Fibroblast of lung (primary cell): Measurements from ENCODE around the gene EXOC5. TPM values are rescaled to one million over a fixed set of nuclear protein-coding genes. Genes with fewer than 3 reads are reported as not detected.

Source experiments
- DNase-seq, 2 donors: peaks; one replicate each; pipeline versions ENCODE4 v3.0.0 to v3.0.0-alpha.2; 2010; ENCODE audit warnings: low read depth in 2 of 2
- H2AFZ ChIP-seq: 2 replicates; pipeline ENCODE4 v1.5.1; 2012; ENCODE audit warnings: low read length, control low read depth, inconsistent platforms
- H3K27ac ChIP-seq: 2 replicates; pipeline ENCODE4 v1.5.1; 2011; ENCODE audit warnings: low read length, control low read depth; ENCODE audit not compliant: insufficient read depth
- H3K27me3 ChIP-seq: 2 replicates; pipeline ENCODE4 v1.5.1; 2011; ENCODE audit warnings: mild to moderate bottlenecking, low read length; ENCODE audit not compliant: control insufficient read depth, insufficient read depth
- H3K36me3 ChIP-seq: 2 replicates; pipeline ENCODE4 v1.5.1; 2011; ENCODE audit warnings: low read length; ENCODE audit not compliant: control insufficient read depth, insufficient read depth
- H3K4me1 ChIP-seq: 2 replicates; pipeline ENCODE4 v1.5.1; 2011; ENCODE audit warnings: low read length; ENCODE audit not compliant: control insufficient read depth, insufficient read depth; ENCODE audit errors: extremely low read depth
- H3K4me2 ChIP-seq: 2 replicates; pipeline ENCODE4 v1.5.1; 2011; ENCODE audit warnings: low read length, control low read depth; ENCODE audit not compliant: insufficient read depth; ENCODE audit errors: extremely low read depth
- H3K4me3 ChIP-seq, 4 experiments: fragments of 200-600 bp in 1 of 4; sonication (generic) in 1 of 4; replicated peaks in 1 of 4; 2 replicates each; pipeline ENCODE4 v1.5.1; 2011 to 2016; ENCODE audit warnings: low read length in 4 of 4, low read depth in 3 of 4, mild to moderate bottlenecking in 3 of 4, control low read depth in 2 of 4, inconsistent platforms in 1 of 4, mixed read lengths in 1 of 4; ENCODE audit not compliant: insufficient read depth in 1 of 4; ENCODE audit errors: control extremely low read depth in 1 of 4
- H3K79me2 ChIP-seq: 2 replicates; pipeline ENCODE4 v1.5.1; 2012; ENCODE audit warnings: mild to moderate bottlenecking, low read length, inconsistent platforms; ENCODE audit not compliant: control insufficient read depth, insufficient read depth
- H3K9ac ChIP-seq: 2 replicates; pipeline ENCODE4 v1.5.1; 2011; ENCODE audit warnings: mild to moderate bottlenecking, low read length, control low read depth; ENCODE audit not compliant: insufficient read depth
- H3K9me3 ChIP-seq: 2 replicates; pipeline ENCODE4 v1.5.1; 2012; ENCODE audit warnings: low read depth, low read length; ENCODE audit not compliant: control insufficient read depth, insufficient read depth
- H4K20me1 ChIP-seq: 2 replicates; pipeline ENCODE4 v1.5.1; 2011; ENCODE audit warnings: low read length; ENCODE audit not compliant: control insufficient read depth, insufficient read depth; ENCODE audit errors: extremely low read depth
- EZH2 ChIP-seq: IDR thresholded peaks from 2 replicates; pipeline ENCODE4 v1.5.1; 2012; ENCODE audit warnings: low read length, control low read depth, mild to moderate bottlenecking; ENCODE audit errors: missing control alignments
- polyA plus RNA-seq, 2 donors: library from polyadenylated mRNA; depleted of rRNA in 1 of 2; stranded (reverse) in 1 of 2; unstranded in 1 of 2; fragments of >200 nt; gene quantifications; 2 replicates each; pipeline ENCODE4 v1.2.1, GENCODE V29; 2011 to 2012; ENCODE audit warnings: missing spikeins in 1 of 2
- total RNA-seq: library from RNA; depleted of rRNA; stranded (reverse); fragments of >200 nt; gene quantifications from 2 replicates; pipeline ENCODE4 v1.2.1, GENCODE V29; 2014
- TF ChIP-seq, protein P1 (sequence below), 2 donors: IDR thresholded peaks in 1 of 2; conservative IDR thresholded peaks in 1 of 2; 1 replicate in 1 of 2; 2 replicates in 1 of 2; pipeline ENCODE4 v1.5.1; 2011 to 2012; ENCODE audit warnings: low read length in 2 of 2, control low read depth in 1 of 2, inconsistent platforms in 1 of 2, low read depth in 1 of 2, mild to moderate bottlenecking in 1 of 2

The EXOC5 gene
- total and polyA plus RNA-seq, 2 donors (not counting 1 experiment from before 2014, with no cell fraction given), result 38.0 to 84.0 TPM

DNA sequence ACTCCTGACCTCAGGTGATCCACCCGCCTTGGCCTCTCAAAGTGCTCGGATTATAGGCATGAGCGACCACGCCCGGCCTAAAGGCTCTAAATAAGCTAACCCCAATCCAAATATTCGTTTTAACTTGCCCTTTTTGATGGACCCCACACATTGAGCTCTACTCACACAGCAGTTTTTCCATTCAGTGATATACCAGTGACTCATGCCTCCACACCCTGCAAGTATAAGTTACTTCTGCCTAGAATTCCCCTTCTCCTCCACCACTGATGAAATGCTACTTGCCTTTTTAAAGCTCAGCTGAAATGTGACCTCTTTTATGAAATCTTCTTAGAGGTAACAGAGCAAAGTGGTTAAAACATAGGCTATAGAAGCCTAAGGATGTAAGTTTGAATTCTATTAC, 68.8 kb downstream of the EXOC5 start:
- no peak overlapping the region for H3K4me2 ChIP-seq
- H3K27me3 ChIP-seq, result no peaks in the 10 kb centered on the region
- no peaks in the 10 kb centered on the region for H4K20me1 ChIP-seq
- H3K27ac ChIP-seq, result no peak overlapping the region
- no peak overlapping the region for H2AFZ ChIP-seq
- no peaks in the 10 kb centered on the region for H3K9me3 ChIP-seq
- H3K79me2 ChIP-seq, result no peaks in the 10 kb centered on the region
- H3K36me3 ChIP-seq, result no peaks in the 10 kb centered on the region
- TF ChIP-seq, protein P1, sequence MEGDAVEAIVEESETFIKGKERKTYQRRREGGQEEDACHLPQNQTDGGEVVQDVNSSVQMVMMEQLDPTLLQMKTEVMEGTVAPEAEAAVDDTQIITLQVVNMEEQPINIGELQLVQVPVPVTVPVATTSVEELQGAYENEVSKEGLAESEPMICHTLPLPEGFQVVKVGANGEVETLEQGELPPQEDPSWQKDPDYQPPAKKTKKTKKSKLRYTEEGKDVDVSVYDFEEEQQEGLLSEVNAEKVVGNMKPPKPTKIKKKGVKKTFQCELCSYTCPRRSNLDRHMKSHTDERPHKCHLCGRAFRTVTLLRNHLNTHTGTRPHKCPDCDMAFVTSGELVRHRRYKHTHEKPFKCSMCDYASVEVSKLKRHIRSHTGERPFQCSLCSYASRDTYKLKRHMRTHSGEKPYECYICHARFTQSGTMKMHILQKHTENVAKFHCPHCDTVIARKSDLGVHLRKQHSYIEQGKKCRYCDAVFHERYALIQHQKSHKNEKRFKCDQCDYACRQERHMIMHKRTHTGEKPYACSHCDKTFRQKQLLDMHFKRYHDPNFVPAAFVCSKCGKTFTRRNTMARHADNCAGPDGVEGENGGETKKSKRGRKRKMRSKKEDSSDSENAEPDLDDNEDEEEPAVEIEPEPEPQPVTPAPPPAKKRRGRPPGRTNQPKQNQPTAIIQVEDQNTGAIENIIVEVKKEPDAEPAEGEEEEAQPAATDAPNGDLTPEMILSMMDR (conservative IDR thresholded peaks at IDR 0.05 in 1 of 2, IDR thresholded peaks at IDR 0.05 in 1 of 2; ENCODE audit: low read depth in 1 of 2, low read length in 2 of 2), result no peak
- TF ChIP-seq EZH2, result no peak
- H3K4me1 ChIP-seq, result no peaks in the 10 kb centered on the region
- no peak overlapping the region for H3K9ac ChIP-seq
- DNase-seq, result peak; percentile 47 to 63
- no peak overlapping the region for H3K4me3 ChIP-seq

DNA sequence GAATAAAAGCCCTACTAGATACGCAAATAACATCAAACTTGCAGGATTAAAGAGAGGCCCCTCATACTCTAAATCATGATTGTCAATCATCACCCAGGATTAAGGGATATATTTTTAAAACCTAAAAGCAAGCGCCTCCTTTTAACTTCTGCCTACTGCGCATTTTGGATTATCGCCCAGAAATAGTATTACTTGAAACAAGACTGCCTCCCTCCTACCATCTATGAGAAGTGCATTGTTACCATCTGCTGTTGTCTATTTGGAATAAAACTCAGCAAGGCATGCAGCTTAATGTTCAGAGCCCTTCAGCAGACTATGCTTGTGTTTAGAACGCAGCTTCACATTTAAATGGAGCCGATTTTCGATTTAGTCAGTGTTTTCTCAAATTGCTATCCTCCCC, 79.6 kb downstream of the EXOC5 start:
- Histone ChIP-seq H2AFZ (no peak overlapping the region), H4K20me1 (no peaks in the 10 kb centered on the region)

DNA sequence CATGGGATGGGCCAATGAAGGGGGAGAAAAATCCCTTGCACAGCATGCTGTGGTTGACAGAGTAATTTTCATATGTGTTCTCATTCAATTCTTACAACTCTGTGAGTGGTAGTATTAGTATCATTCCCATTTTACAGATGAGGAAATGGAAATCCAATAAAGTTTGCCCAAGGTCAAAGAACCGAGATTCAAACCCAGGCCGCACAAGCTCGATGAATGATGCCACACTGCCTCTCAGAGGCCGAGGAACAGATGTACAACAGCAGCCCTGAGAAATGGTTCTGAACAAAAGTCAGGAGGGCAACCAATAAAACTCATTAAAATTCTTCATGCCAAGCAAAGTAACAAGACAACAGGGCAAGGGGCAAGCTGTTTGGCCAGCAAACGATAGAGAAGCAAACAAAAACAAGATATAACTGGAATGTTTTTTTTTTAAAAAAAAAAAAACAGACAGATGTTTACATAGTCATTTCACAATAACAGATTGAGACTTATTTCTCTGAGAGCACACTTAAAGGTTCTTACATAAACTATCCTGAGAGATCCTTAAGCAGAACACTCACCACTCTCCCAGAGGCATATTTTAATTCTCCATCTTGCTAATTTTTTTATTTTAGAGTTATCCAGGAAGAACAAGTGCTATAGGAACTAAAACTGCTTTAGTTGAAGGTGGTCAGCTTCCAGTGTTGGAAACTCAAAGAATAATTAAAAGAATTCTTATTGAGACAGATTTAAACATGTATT, 85.8 kb downstream of the EXOC5 start:
- Histone ChIP-seq H3K9me3 (no peaks in the 10 kb centered on the region), H3K27ac (no peak overlapping the region), H3K4me1 (no peaks in the 10 kb centered on the region), H3K4me3 (no peak overlapping the region), H4K20me1 (no peaks in the 10 kb centered on the region), H3K79me2 (no peaks in the 10 kb centered on the region), H2AFZ (no peak overlapping the region), H3K27me3 (peaks cover 3% of the 10 kb centered on the region), H3K9ac (no peak overlapping the region), H3K4me2 (no peak overlapping the region), H3K36me3 (no peaks in the 10 kb centered on the region)
- peak in 1 of 2 donors; percentile 10 for DNase-seq
- TF ChIP-seq, protein P1 (conservative IDR thresholded peaks at IDR 0.05 in 1 of 2, IDR thresholded peaks at IDR 0.05 in 1 of 2; ENCODE audit: low read depth in 1 of 2, low read length in 2 of 2), result peak in 1 of 2 donors; percentile 27
- no peak for TF ChIP-seq EZH2

More for the DNA sequence above, 79.6 kb downstream of the EXOC5 start:
- TF ChIP-seq, protein P1 (conservative IDR thresholded peaks at IDR 0.05 in 1 of 2, IDR thresholded peaks at IDR 0.05 in 1 of 2; ENCODE audit: low read depth in 1 of 2, low read length in 2 of 2), result peak; percentile 10 to 18
- TF ChIP-seq EZH2, result no peak
- Histone ChIP-seq H3K4me2 (no peak overlapping the region), H3K36me3 (no peaks in the 10 kb centered on the region), H3K79me2 (no peaks in the 10 kb centered on the region), H3K4me3 (no peak overlapping the region), H3K27me3 (peaks cover 3% of the 10 kb centered on the region), H3K9ac (no peak overlapping the region), H3K9me3 (no peaks in the 10 kb centered on the region), H3K27ac (no peak overlapping the region), H3K4me1 (no peaks in the 10 kb centered on the region)
- peak; percentile 3 to 40 for DNase-seq
